Upper lobe of right lung (tissue), 1 donor: Measurements from ENCODE around the gene RBM20. TPM values are rescaled to one million over a fixed set of nuclear protein-coding genes. Genes with fewer than 3 reads are reported as not detected.

ENCODE experiments used
- ATAC-seq: fragments of 200-7000 bp; cut with Tn5 transposase; one replicate; pipeline ENCODE4 v1.9.1; 2020; ENCODE audit warnings: mild to moderate bottlenecking, moderate library complexity
- DNase-seq: peaks from one replicate; pipeline ENCODE4 v3.0.0-alpha.2; 2020
- H3K27ac ChIP-seq: fragments of 200-600 bp; one replicate; pipeline ENCODE4 v1.8.0; 2022
- H3K27me3 ChIP-seq: fragments of 200-600 bp; one replicate; pipeline ENCODE4 v1.8.0; 2022; ENCODE audit warnings: mild to moderate bottlenecking
- H3K36me3 ChIP-seq: fragments of 200-600 bp; one replicate; pipeline ENCODE4 v1.8.0; 2022
- H3K4me1 ChIP-seq: fragments of 200-600 bp; one replicate; pipeline ENCODE4 v1.8.0; 2022
- H3K4me3 ChIP-seq: fragments of 200-600 bp; one replicate; pipeline ENCODE4 v1.8.0; 2022; ENCODE audit warnings: mild to moderate bottlenecking
- H3K9me3 ChIP-seq: fragments of 200-600 bp; one replicate; pipeline ENCODE4 v1.8.0; 2022
- intact Hi-C: fragments of 100-400 bp; cut with DNase I; formaldehyde crosslinking; loops from one replicate; pipeline ENCODE4 v1.11.0; 2022
- total RNA-seq: library from RNA; stranded (reverse); fragmentation: NEBNext Ultra II Directional; extraction: Animal tissue kit (Norgen Biotek cat#: 25700); gene quantifications from one replicate; pipeline ENCODE4 v1.2.1, GENCODE V29; 2021
- TF ChIP-seq, protein P1 (sequence below): fragments of 200-600 bp; IDR thresholded peaks from one replicate; pipeline ENCODE4 v1.8.0; 2022; ENCODE audit warnings: antibody characterized with exemption
- donor health status: DM: no; HTN: yes; CAD: no; lungs with severe emphysema.

RBM20 gene
- total RNA-seq, 1 donor from 2014 or later = 0.41 TPM

GRCh38 chr10:110794808-110795207 lies 150.7 kb downstream of the RBM20 start:
- no peaks in the 10 kb centered on the region for H3K36me3 ChIP-seq
- intact Hi-C loops = no loop called here
- peaks cover 6% of the 10 kb centered on the region for H3K4me1 ChIP-seq
- H3K27ac ChIP-seq = no peak overlapping the region
- H3K4me3 ChIP-seq = no peak overlapping the region
- TF ChIP-seq, protein P1, sequence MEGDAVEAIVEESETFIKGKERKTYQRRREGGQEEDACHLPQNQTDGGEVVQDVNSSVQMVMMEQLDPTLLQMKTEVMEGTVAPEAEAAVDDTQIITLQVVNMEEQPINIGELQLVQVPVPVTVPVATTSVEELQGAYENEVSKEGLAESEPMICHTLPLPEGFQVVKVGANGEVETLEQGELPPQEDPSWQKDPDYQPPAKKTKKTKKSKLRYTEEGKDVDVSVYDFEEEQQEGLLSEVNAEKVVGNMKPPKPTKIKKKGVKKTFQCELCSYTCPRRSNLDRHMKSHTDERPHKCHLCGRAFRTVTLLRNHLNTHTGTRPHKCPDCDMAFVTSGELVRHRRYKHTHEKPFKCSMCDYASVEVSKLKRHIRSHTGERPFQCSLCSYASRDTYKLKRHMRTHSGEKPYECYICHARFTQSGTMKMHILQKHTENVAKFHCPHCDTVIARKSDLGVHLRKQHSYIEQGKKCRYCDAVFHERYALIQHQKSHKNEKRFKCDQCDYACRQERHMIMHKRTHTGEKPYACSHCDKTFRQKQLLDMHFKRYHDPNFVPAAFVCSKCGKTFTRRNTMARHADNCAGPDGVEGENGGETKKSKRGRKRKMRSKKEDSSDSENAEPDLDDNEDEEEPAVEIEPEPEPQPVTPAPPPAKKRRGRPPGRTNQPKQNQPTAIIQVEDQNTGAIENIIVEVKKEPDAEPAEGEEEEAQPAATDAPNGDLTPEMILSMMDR = no peak
- DNase-seq = no peak
- peak; percentile 24 for ATAC-seq
- no peaks in the 10 kb centered on the region for H3K9me3 ChIP-seq
- H3K27me3 ChIP-seq = no peaks in the 10 kb centered on the region

GRCh38 chr10:110797416-110797815 lies 153.3 kb downstream of the RBM20 start:
- TF ChIP-seq, protein P1 = no peak
- Histone ChIP-seq H3K4me3 (no peak overlapping the region), H3K9me3 (no peaks in the 10 kb centered on the region), H3K4me1 (peaks cover 12% of the 10 kb centered on the region), H3K27ac (no peak overlapping the region), H3K36me3 (no peaks in the 10 kb centered on the region), H3K27me3 (no peaks in the 10 kb centered on the region)
- ATAC-seq (peak; percentile 48), DNase-seq (no peak)
- intact Hi-C loops = no loop called here

- Histone ChIP-seq H3K27me3 (no peaks in the 10 kb centered on the region), H3K4me1 (peaks cover 15% of the 10 kb centered on the region), H3K4me3 (no peak overlapping the region), H3K36me3 (no peaks in the 10 kb centered on the region), H3K27ac (no peak overlapping the region), H3K9me3 (no peaks in the 10 kb centered on the region)
- ATAC-seq (no peak), DNase-seq (no peak)
- intact Hi-C loops = no loop called here
- TF ChIP-seq, protein P1 = no peak
These were observed 154.2 kb downstream of the RBM20 start for GRCh38 chr10:110798340-110798739.

- H3K9me3 ChIP-seq = no peaks in the 10 kb centered on the region
- DNase-seq (no peak), ATAC-seq (no peak)
- no peaks in the 10 kb centered on the region for H3K27me3 ChIP-seq
- intact Hi-C loops = no loop called here
- no peak overlapping the region for H3K4me3 ChIP-seq
- TF ChIP-seq, protein P1 = no peak
- H3K27ac ChIP-seq = no peak overlapping the region
- H3K4me1 ChIP-seq = peaks cover 22% of the 10 kb centered on the region
- H3K36me3 ChIP-seq = no peaks in the 10 kb centered on the region
These were observed 158.0 kb downstream of the RBM20 start for GRCh38 chr10:110802090-110802489.

DNA sequence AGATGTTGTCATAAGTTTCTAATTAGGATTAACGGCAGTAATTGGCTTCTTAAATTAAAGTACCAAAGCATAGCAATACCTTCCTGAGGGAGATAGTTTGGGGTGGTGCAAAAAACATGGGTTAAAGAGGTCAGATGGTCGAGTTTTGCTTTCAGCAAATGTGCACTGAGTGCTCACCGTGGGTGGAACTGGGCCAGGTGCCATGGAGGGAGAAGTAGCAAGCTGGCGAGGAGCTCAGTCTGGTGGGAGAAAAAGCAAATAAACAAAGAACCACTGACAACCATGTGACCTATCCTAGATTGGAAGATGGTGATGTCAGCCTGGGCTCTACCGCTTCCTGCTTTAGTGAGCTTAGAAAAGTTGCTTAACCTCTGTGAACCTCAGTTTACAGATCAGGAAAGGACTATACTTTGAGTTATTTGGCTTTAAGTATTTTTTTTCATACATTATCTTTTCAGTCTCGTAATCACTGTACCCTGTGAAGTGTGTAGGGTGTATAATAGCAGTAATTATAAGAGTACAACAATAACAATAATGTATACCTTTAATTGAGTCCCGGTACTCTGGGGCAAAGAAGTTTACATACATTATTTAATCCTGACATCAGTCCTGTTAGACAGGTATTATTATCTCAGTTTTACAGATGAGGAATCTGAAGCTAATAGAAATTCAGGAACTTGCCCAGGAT lies 158.6 kb downstream of the RBM20 start:
- Histone ChIP-seq H3K36me3 (no peaks in the 10 kb centered on the region), H3K9me3 (no peaks in the 10 kb centered on the region), H3K27ac (no peak overlapping the region), H3K4me3 (no peak overlapping the region), H3K4me1 (peaks cover 22% of the 10 kb centered on the region), H3K27me3 (no peaks in the 10 kb centered on the region)
- TF ChIP-seq, protein P1 = no peak
- DNase-seq (peak; percentile 86), ATAC-seq (peak; percentile 91)
- intact Hi-C loops = no loop called here
